ENCODE measurements around the gene PKP4. TPM values are rescaled to one million over a fixed set of nuclear protein-coding genes. Genes with fewer than 3 reads are reported as not detected.

PKP4 gene
- total and polyA plus RNA-seq, 2 experiments from 2014 or later, result 7.6 to 32.2 TPM

DNA sequence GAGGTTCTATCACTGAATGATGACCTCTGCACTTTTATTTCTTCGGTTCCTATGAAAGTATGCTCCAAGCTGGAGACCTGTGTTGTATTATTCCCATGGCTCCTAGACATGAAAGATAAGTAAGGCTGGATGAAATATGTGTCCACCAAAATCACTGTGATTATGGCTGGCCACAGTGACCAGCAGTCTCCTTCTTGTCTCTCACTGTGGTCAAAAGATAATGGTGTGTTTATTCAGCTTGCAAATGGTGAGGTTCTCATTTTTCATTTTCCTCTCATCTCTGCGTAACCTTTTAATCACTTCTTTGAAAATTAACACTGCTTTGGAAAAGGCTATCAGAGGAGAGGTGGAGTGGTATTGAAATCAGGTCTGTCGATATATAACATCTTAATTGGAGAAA lies 230.6 kb downstream of the PKP4 start:
- no peaks in the 10 kb centered on the region for H3K36me3 ChIP-seq (ENCODE audit: low read depth)
- 93 to 95% methylated on average over 3 of the region's 3 CpGs for WGBS, 2 experiments (ENCODE audit: low coverage in 1 of 2, low lambda C conversion rate in 2 of 2, missing lambda C conversion rate in 2 of 2)
- no peak for TF ChIP-seq EZH2phosphoT487 (IDR thresholded peaks at IDR 0.05; ENCODE audit: insufficient read depth, low read depth)
- TF ChIP-seq EZH2 (IDR thresholded peaks at IDR 0.05; ENCODE audit: insufficient read depth, poor library complexity, severe bottlenecking), result no peak

DNA sequence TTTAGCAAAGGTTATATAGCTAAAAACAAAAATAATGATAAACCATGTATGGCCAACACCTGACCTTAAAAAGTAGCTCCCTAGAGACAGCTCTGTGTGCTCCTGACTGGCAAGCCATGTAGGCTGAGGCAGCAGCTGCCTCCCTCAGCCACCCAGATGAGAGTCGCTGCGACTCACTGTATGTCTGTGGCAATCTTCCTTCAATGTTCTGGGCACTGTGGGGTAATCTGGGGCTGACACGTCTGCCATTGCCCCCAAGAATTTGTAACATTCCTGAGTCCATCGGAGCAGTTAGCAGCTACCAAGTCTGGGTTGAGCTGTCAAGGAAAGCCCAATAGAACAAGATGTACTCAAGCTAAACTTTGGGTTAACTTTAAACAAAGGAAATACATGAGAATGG lies 232.0 kb downstream of the PKP4 start:
- H3K79me2 ChIP-seq (ENCODE audit: insufficient read depth), result no peaks in the 10 kb centered on the region
- H3K9me3 ChIP-seq (ENCODE audit: low read depth), result no peaks in the 10 kb centered on the region
- no peak overlapping the region for H2AFZ ChIP-seq
- H3K4me2 ChIP-seq (ENCODE audit: unreplicated experiment), result no peak overlapping the region
- H3K4me3 ChIP-seq, result no peak overlapping the region
- peaks cover 19% of the 10 kb centered on the region for H3K4me1 ChIP-seq (ENCODE audit: insufficient read depth)
- H3K9me2 ChIP-seq (ENCODE audit: insufficient read depth), result no peaks in the 10 kb centered on the region
- H3K9ac ChIP-seq, result no peak overlapping the region
- no peaks in the 10 kb centered on the region for H3K36me3 ChIP-seq (ENCODE audit: low read depth)
- peaks cover 8% of the 10 kb centered on the region; the same call in 1 of the 2 replicates for H3F3A ChIP-seq (ENCODE audit: insufficient read depth)
- TF ChIP-seq EZH2 (IDR thresholded peaks at IDR 0.05; ENCODE audit: insufficient read depth, poor library complexity, severe bottlenecking) (no peak), EZH2phosphoT487 (IDR thresholded peaks at IDR 0.05; ENCODE audit: insufficient read depth, low read depth) (no peak)
- WGBS, 2 experiments (ENCODE audit: low coverage in 1 of 2, low lambda C conversion rate in 2 of 2, missing lambda C conversion rate in 2 of 2), result 43 to 44% methylated on average over 4 of the region's 4 CpGs
- DNase-seq, result peak; percentile 84
- H3K27ac ChIP-seq, result no peak overlapping the region
- in situ Hi-C loops (cut with MboI), result no loop called here
- no peaks in the 10 kb centered on the region for H4K20me1 ChIP-seq (ENCODE audit: insufficient read depth)
- H3K27me3 ChIP-seq (replicated peaks; ENCODE audit: insufficient read depth), result no peaks in the 10 kb centered on the region

More for the DNA sequence above, 230.6 kb downstream of the PKP4 start:
- no peak overlapping the region for H3K27ac ChIP-seq
- DNase-seq, result no peak
- no peaks in the 10 kb centered on the region for H3K79me2 ChIP-seq (ENCODE audit: insufficient read depth)
- peaks cover 19% of the 10 kb centered on the region for H3K4me1 ChIP-seq (ENCODE audit: insufficient read depth)
- H3K9me3 ChIP-seq (ENCODE audit: low read depth), result no peaks in the 10 kb centered on the region
- H3F3A ChIP-seq (ENCODE audit: insufficient read depth), result peaks cover 8% of the 10 kb centered on the region; the same call in 1 of the 2 replicates
- no peaks in the 10 kb centered on the region for H3K9me2 ChIP-seq (ENCODE audit: insufficient read depth)
- no peaks in the 10 kb centered on the region for H4K20me1 ChIP-seq (ENCODE audit: insufficient read depth)
- H3K4me2 ChIP-seq (ENCODE audit: unreplicated experiment), result no peak overlapping the region
- in situ Hi-C loops (cut with MboI), result no loop called here
- no peak overlapping the region for H3K9ac ChIP-seq
- H3K27me3 ChIP-seq (replicated peaks; ENCODE audit: insufficient read depth), result no peaks in the 10 kb centered on the region
- no peak overlapping the region for H2AFZ ChIP-seq
- H3K4me3 ChIP-seq, result no peak overlapping the region

DNA sequence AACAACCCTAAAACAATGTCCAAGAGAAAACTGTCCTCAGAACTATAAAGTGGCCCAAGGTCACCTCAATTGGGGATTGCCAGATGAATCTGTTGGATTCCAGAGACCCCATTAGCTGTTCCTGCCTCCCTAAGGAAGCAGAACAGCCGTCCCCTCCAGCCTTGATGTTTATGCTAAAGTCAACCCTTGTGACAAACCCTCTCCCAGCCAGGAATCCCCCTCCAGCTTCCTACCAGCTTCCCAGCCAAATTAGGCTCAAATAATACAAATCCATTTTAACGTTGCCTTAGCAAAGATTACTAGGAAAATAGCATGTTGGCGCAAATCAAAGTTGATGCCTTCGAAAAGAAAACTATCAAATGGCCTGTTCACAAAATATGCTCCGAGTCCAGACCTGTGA lies 232.6 kb downstream of the PKP4 start:
- Histone ChIP-seq H3K36me3 (ENCODE audit: low read depth) (no peaks in the 10 kb centered on the region), H3K4me1 (ENCODE audit: insufficient read depth) (peaks cover 19% of the 10 kb centered on the region), H4K20me1 (ENCODE audit: insufficient read depth) (no peaks in the 10 kb centered on the region), H3K9me3 (ENCODE audit: low read depth) (no peaks in the 10 kb centered on the region), H3K27ac (no peak overlapping the region), H2AFZ (no peak overlapping the region), H3K9me2 (ENCODE audit: insufficient read depth) (no peaks in the 10 kb centered on the region), H3K79me2 (ENCODE audit: insufficient read depth) (no peaks in the 10 kb centered on the region), H3K27me3 (replicated peaks; ENCODE audit: insufficient read depth) (no peaks in the 10 kb centered on the region), H3K4me3 (no peak overlapping the region), H3K4me2 (ENCODE audit: unreplicated experiment) (no peak overlapping the region), H3K9ac (no peak overlapping the region), H3F3A (ENCODE audit: insufficient read depth) (peaks cover 8% of the 10 kb centered on the region; the same call in 1 of the 2 replicates)
- 86 to 91% methylated on average over 5 of the region's 5 CpGs for WGBS, 2 experiments (ENCODE audit: low coverage in 1 of 2, low lambda C conversion rate in 2 of 2, missing lambda C conversion rate in 2 of 2)
- DNase-seq, result no peak
- TF ChIP-seq EZH2 (IDR thresholded peaks at IDR 0.05; ENCODE audit: insufficient read depth, poor library complexity, severe bottlenecking), result no peak
- no peak for TF ChIP-seq EZH2phosphoT487 (IDR thresholded peaks at IDR 0.05; ENCODE audit: insufficient read depth, low read depth)
- in situ Hi-C loops (cut with MboI), result no loop called here

DNA sequence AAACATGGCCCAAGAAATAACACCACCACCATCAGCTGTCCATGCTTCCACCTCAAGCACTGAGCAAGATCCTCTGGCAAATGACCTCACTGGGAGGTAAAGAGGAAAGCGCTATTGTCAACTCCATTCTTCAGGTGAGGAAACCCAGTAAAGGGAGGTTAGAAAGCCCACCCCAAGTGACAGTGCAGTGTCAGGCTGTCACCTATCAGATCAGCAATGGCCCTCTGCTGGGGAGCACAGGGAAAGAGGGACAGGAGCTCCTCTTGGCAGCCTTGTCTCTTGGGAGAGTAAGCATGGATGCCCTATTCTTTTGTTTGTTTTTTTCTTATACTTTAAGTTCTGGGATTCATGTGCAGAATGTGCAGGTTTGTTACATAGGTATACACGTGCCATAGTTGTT lies 234.1 kb downstream of the PKP4 start:
- no peaks in the 10 kb centered on the region for H3K36me3 ChIP-seq (ENCODE audit: low read depth)
- H3K4me3 ChIP-seq, result no peak overlapping the region
- H2AFZ ChIP-seq, result no peak overlapping the region
- H3K79me2 ChIP-seq (ENCODE audit: insufficient read depth), result no peaks in the 10 kb centered on the region
- H3K9me3 ChIP-seq (ENCODE audit: low read depth), result no peaks in the 10 kb centered on the region
- no peaks in the 10 kb centered on the region for H3K9me2 ChIP-seq (ENCODE audit: insufficient read depth)
- DNase-seq, result no peak
- WGBS, 2 experiments (ENCODE audit: low coverage in 1 of 2, low lambda C conversion rate in 2 of 2, missing lambda C conversion rate in 2 of 2), result 66 to 75% methylated on average over 2 of the region's 2 CpGs
- H4K20me1 ChIP-seq (ENCODE audit: insufficient read depth), result no peaks in the 10 kb centered on the region
- in situ Hi-C loops (cut with MboI), result no loop called here
- no peak overlapping the region for H3K27ac ChIP-seq
- H3K4me1 ChIP-seq (ENCODE audit: insufficient read depth), result peaks cover 17% of the 10 kb centered on the region
- H3K4me2 ChIP-seq (ENCODE audit: unreplicated experiment), result no peak overlapping the region
- no peaks in the 10 kb centered on the region for H3K27me3 ChIP-seq (replicated peaks; ENCODE audit: insufficient read depth)
- TF ChIP-seq EZH2 (IDR thresholded peaks at IDR 0.05; ENCODE audit: insufficient read depth, poor library complexity, severe bottlenecking), result no peak
- no peak for TF ChIP-seq EZH2phosphoT487 (IDR thresholded peaks at IDR 0.05; ENCODE audit: insufficient read depth, low read depth)
- H3F3A ChIP-seq (ENCODE audit: insufficient read depth), result peaks cover 2% of the 10 kb centered on the region; the same call in 1 of the 2 replicates
- H3K9ac ChIP-seq, result no peak overlapping the region

DNA sequence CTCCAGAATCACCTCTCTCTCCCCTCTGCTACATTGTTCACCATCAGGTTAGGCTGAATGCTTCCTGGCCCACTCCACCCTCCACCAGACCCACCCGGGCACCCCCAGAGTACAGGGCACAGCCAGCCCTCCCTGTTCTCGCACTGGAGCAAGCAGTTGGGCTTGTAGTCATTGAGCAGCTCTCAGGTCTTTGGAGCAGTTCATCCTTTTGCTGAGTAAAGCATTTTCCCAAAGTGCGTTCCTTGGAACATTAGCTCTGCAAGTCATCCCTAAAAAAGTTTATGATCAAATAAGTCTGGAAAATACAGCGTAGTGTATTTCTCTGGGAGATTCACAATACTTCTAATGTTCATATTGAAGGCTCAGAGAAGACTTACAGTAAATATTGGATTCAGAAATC lies 234.9 kb downstream of the PKP4 start:
- Histone ChIP-seq H3K4me3 (no peak overlapping the region), H3K27ac (no peak overlapping the region), H3K9me3 (ENCODE audit: low read depth) (no peaks in the 10 kb centered on the region), H3K9me2 (ENCODE audit: insufficient read depth) (no peaks in the 10 kb centered on the region), H3F3A (ENCODE audit: insufficient read depth) (no peaks in the 10 kb centered on the region; the same call in 1 of the 2 replicates), H3K9ac (no peak overlapping the region), H3K27me3 (replicated peaks; ENCODE audit: insufficient read depth) (no peaks in the 10 kb centered on the region), H2AFZ (no peak overlapping the region), H3K79me2 (ENCODE audit: insufficient read depth) (no peaks in the 10 kb centered on the region), H4K20me1 (ENCODE audit: insufficient read depth) (no peaks in the 10 kb centered on the region), H3K4me2 (ENCODE audit: unreplicated experiment) (no peak overlapping the region), H3K36me3 (ENCODE audit: low read depth) (no peaks in the 10 kb centered on the region), H3K4me1 (ENCODE audit: insufficient read depth) (peaks cover 10% of the 10 kb centered on the region)
- in situ Hi-C loops (cut with MboI), result no loop called here
- TF ChIP-seq EZH2phosphoT487 (IDR thresholded peaks at IDR 0.05; ENCODE audit: insufficient read depth, low read depth), result no peak
- no peak for TF ChIP-seq EZH2 (IDR thresholded peaks at IDR 0.05; ENCODE audit: insufficient read depth, poor library complexity, severe bottlenecking)
- 70 to 78% methylated on average over 4 of the region's 4 CpGs for WGBS, 2 experiments (ENCODE audit: low coverage in 1 of 2, low lambda C conversion rate in 2 of 2, missing lambda C conversion rate in 2 of 2)
- DNase-seq, result no peak

Data from GM23248 (cell line).